CD4-positive, alpha-beta memory T cell (primary cell): ENCODE data around the gene NSG2. TPM values are rescaled to one million over a fixed set of nuclear protein-coding genes. Genes with fewer than 3 reads are reported as not detected.

ENCODE experiments used
- CTCF ChIA-PET: fragments of 350-600 bp; sonication (Branson Sonifier 250); formaldehyde crosslinking; loops from one replicate; lab custom pipeline; 2021; ENCODE audit warnings: inconsistent platforms; ENCODE audit not compliant: partially characterized antibody; lab: Charles Lee
- POLR2A ChIA-PET: fragments of 350-600 bp; sonication (Branson Sonifier 250); formaldehyde crosslinking; loops from one replicate; lab custom pipeline; 2021; ENCODE audit not compliant: partially characterized antibody; lab: Charles Lee
- DNase-seq, 5 donors: peaks; one replicate each; pipeline versions ENCODE4 v3.0.0 to v3.0.0-alpha.2; 2020 to 2022; ENCODE audit warnings: mixed read lengths in 1 of 5
- H3K27ac ChIP-seq: one replicate; pipeline ENCODE4 v1.7.0; 2013; ENCODE audit warnings: low read depth, low read length
- H3K27me3 ChIP-seq: 2 replicates; pipeline ENCODE4 v1.7.0; 2013; ENCODE audit warnings: mild to moderate bottlenecking, low read length, moderate library complexity; ENCODE audit not compliant: insufficient read depth
- H3K36me3 ChIP-seq: 2 replicates; pipeline ENCODE4 v1.7.0; 2013; ENCODE audit warnings: mild to moderate bottlenecking, low read length, moderate library complexity; ENCODE audit not compliant: insufficient read depth
- H3K4me1 ChIP-seq: 2 replicates; pipeline ENCODE4 v1.7.0; 2013; ENCODE audit warnings: mild to moderate bottlenecking, low read length, moderate library complexity; ENCODE audit not compliant: insufficient read depth
- H3K4me3 ChIP-seq, 2 donors: one replicate each; pipeline ENCODE4 v1.7.0; 2013; ENCODE audit warnings: low read length in 2 of 2, mild to moderate bottlenecking in 1 of 2
- H3K9me3 ChIP-seq, 2 donors: one replicate each; pipeline ENCODE4 v1.7.0; 2013; ENCODE audit warnings: low read length in 2 of 2, control low read depth in 1 of 2; ENCODE audit not compliant: control insufficient read depth in 1 of 2
- H3K27ac Mint-ChIP-seq, 7 donors: one replicate each; pipeline ENCODE4 v1.8.0; 2020 to 2021; ENCODE audit warnings: mixed read lengths in 7 of 7, mild to moderate bottlenecking in 6 of 7, inconsistent platforms in 3 of 7, moderate library complexity in 3 of 7
- H3K27me3 Mint-ChIP-seq, 2 donors: one replicate each; pipeline ENCODE4 v1.8.0; 2020 to 2021; ENCODE audit warnings: mixed read lengths in 2 of 2
- H3K36me3 Mint-ChIP-seq, 2 donors: one replicate each; pipeline ENCODE4 v1.8.0; 2020 to 2021; ENCODE audit warnings: mixed read lengths in 2 of 2, inconsistent platforms in 1 of 2, mild to moderate bottlenecking in 1 of 2
- H3K4me1 Mint-ChIP-seq, 4 donors: one replicate each; pipeline ENCODE4 v1.8.0; 2020 to 2021; ENCODE audit warnings: mixed read lengths in 4 of 4, mild to moderate bottlenecking in 1 of 4
- H3K4me3 Mint-ChIP-seq, 8 donors: one replicate each; pipeline ENCODE4 v1.8.0; 2020 to 2021; ENCODE audit warnings: mixed read lengths in 8 of 8, mild to moderate bottlenecking in 7 of 8, moderate library complexity in 6 of 8, inconsistent platforms in 3 of 8
- H3K9me3 Mint-ChIP-seq, 8 donors: one replicate each; pipeline ENCODE4 v1.8.0; 2020 to 2021; ENCODE audit warnings: mixed read lengths in 8 of 8, mild to moderate bottlenecking in 5 of 8, inconsistent platforms in 3 of 8, moderate library complexity in 1 of 8
- intact Hi-C: fragments of 100-400 bp; cut with micrococcal nuclease; formaldehyde crosslinking; loops from one replicate; pipeline ENCODE4 v1.15.1; 2023
- polyA plus RNA-seq, 2 donors: library from polyadenylated mRNA; unstranded; fragments of 300-500 nt; fragmentation: Illumina TruSeq; gene quantifications; one replicate each; pipeline ENCODE4 v1.2.3, GENCODE V29; 2021
- total RNA-seq, 2 experiments: library from RNA; stranded (reverse); gene quantifications; one replicate each; pipeline ENCODE4 v1.2.3, GENCODE V29; 2021

Gene NSG2
- total and polyA plus RNA-seq, 4 experiments from 2014 or later: not detected

- Histone ChIP-seq H3K4me1 (no peaks in the 10 kb centered on the region), H3K27me3 (no peaks in the 10 kb centered on the region), H3K36me3 (no peaks in the 10 kb centered on the region), H3K9me3 (no peaks in the 10 kb centered on the region), H3K27ac (no peak overlapping the region), H3K4me3 (no peak overlapping the region)
- no peak for DNase-seq
- peaks cover 0 to 2% (median 0%) of the 10 kb centered on the region in 8 donors for H3K9me3 Mint-ChIP-seq
- no peak overlapping the region for H3K4me3 Mint-ChIP-seq
- ChIA-PET CTCF (no interaction called here), POLR2A (no interaction called here)
- no peaks in the 10 kb centered on the region for H3K36me3 Mint-ChIP-seq
- intact Hi-C loops: no loop called here
- H3K27me3 Mint-ChIP-seq: peaks cover 3 to 7% of the 10 kb centered on the region in 2 donors
- H3K27ac Mint-ChIP-seq: no peak overlapping the region
- H3K4me1 Mint-ChIP-seq: no peaks in the 10 kb centered on the region
Measured at GRCh38 chr5:174093123-174093522, 47.6 kb downstream of the NSG2 start.

- H3K27ac ChIP-seq: no peak overlapping the region
- Mint-ChIP-seq H3K9me3 (peaks cover 0 to 2% (median 0%) of the 10 kb centered on the region in 8 donors), H3K4me1 (no peaks in the 10 kb centered on the region), H3K27me3 (peaks cover 1 to 4% of the 10 kb centered on the region in 2 donors), H3K4me3 (no peak overlapping the region), H3K27ac (no peak overlapping the region), H3K36me3 (no peaks in the 10 kb centered on the region)
- H3K4me3 ChIP-seq: no peak overlapping the region
- ChIA-PET CTCF (no interaction called here), POLR2A (no interaction called here)
- no peaks in the 10 kb centered on the region for H3K36me3 ChIP-seq
- no peak for DNase-seq
- intact Hi-C loops: no loop called here
- H3K4me1 ChIP-seq: no peaks in the 10 kb centered on the region
- H3K27me3 ChIP-seq: no peaks in the 10 kb centered on the region
- H3K9me3 ChIP-seq: no peaks in the 10 kb centered on the region
Measured at GRCh38 chr5:174094857-174095606, 49.5 kb downstream of the NSG2 start.

GRCh38 chr5:174096619-174097018 is 51.1 kb downstream of the NSG2 start:
- ChIA-PET POLR2A (no interaction called here), CTCF (no interaction called here)
- peaks cover 0 to 2% (median 0%) of the 10 kb centered on the region in 8 donors for H3K9me3 Mint-ChIP-seq
- no peak overlapping the region for H3K27ac Mint-ChIP-seq
- Histone ChIP-seq H3K27me3 (no peaks in the 10 kb centered on the region), H3K36me3 (no peaks in the 10 kb centered on the region), H3K4me3 (no peak overlapping the region), H3K4me1 (no peaks in the 10 kb centered on the region), H3K9me3 (no peaks in the 10 kb centered on the region), H3K27ac (no peak overlapping the region)
- no peaks in the 10 kb centered on the region for H3K36me3 Mint-ChIP-seq
- no peaks in the 10 kb centered on the region for H3K4me1 Mint-ChIP-seq
- intact Hi-C loops: no loop called here
- no peak overlapping the region for H3K4me3 Mint-ChIP-seq
- H3K27me3 Mint-ChIP-seq: peaks cover 0 to 1% of the 10 kb centered on the region in 2 donors
- no peak for DNase-seq

GRCh38 chr5:174097486-174098185 is 52.1 kb downstream of the NSG2 start:
- CTCF ChIA-PET: no interaction called here
- Histone ChIP-seq H3K4me1 (no peaks in the 10 kb centered on the region), H3K27me3 (no peaks in the 10 kb centered on the region), H3K27ac (no peak overlapping the region), H3K4me3 (no peak overlapping the region), H3K9me3 (no peaks in the 10 kb centered on the region), H3K36me3 (no peaks in the 10 kb centered on the region)
- Mint-ChIP-seq H3K4me3 (no peak overlapping the region), H3K9me3 (peaks cover 0 to 4% (median 0%) of the 10 kb centered on the region in 8 donors), H3K4me1 (no peaks in the 10 kb centered on the region), H3K36me3 (no peaks in the 10 kb centered on the region), H3K27me3 (peaks cover 0 to 1% of the 10 kb centered on the region in 2 donors), H3K27ac (no peak overlapping the region)
- POLR2A ChIA-PET: no interaction called here
- DNase-seq: no peak
- intact Hi-C loops: no loop called here

GRCh38 chr5:174098694-174099093 is 53.2 kb downstream of the NSG2 start:
- no peak for DNase-seq
- Histone ChIP-seq H3K4me1 (no peaks in the 10 kb centered on the region), H3K27me3 (no peaks in the 10 kb centered on the region), H3K4me3 (no peak overlapping the region), H3K27ac (no peak overlapping the region), H3K36me3 (no peaks in the 10 kb centered on the region), H3K9me3 (no peaks in the 10 kb centered on the region)
- Mint-ChIP-seq H3K4me3 (no peak overlapping the region), H3K9me3 (peaks cover 0 to 4% (median 0%) of the 10 kb centered on the region in 8 donors), H3K27ac (no peak overlapping the region), H3K27me3 (peaks cover 0 to 1% of the 10 kb centered on the region in 2 donors), H3K36me3 (no peaks in the 10 kb centered on the region), H3K4me1 (no peaks in the 10 kb centered on the region)
- intact Hi-C loops: no loop called here
- POLR2A ChIA-PET: no interaction called here
- CTCF ChIA-PET: no interaction called here

GRCh38 chr5:174100490-174100889 is 55.0 kb downstream of the NSG2 start:
- H3K36me3 Mint-ChIP-seq: no peaks in the 10 kb centered on the region
- no peaks in the 10 kb centered on the region for H3K36me3 ChIP-seq
- ChIA-PET POLR2A (no interaction called here), CTCF (no interaction called here)
- H3K27ac ChIP-seq: no peak overlapping the region
- H3K27me3 Mint-ChIP-seq: peaks cover 0 to 2% of the 10 kb centered on the region in 2 donors
- no peaks in the 10 kb centered on the region for H3K4me1 Mint-ChIP-seq
- DNase-seq: no peak
- H3K4me3 Mint-ChIP-seq: no peak overlapping the region
- intact Hi-C loops: no loop called here
- no peaks in the 10 kb centered on the region for H3K27me3 ChIP-seq
- H3K4me3 ChIP-seq: no peak overlapping the region
- H3K27ac Mint-ChIP-seq: no peak overlapping the region
- no peaks in the 10 kb centered on the region for H3K4me1 ChIP-seq
- H3K9me3 Mint-ChIP-seq: peaks cover 0 to 4% (median 0%) of the 10 kb centered on the region in 8 donors
- H3K9me3 ChIP-seq: no peaks in the 10 kb centered on the region

GRCh38 chr5:174101195-174101730 is 55.8 kb downstream of the NSG2 start:
- intact Hi-C loops: no loop called here
- CTCF ChIA-PET: no interaction called here
- H3K36me3 ChIP-seq: no peaks in the 10 kb centered on the region
- POLR2A ChIA-PET: no interaction called here
- no peak overlapping the region for H3K27ac ChIP-seq
- no peaks in the 10 kb centered on the region for H3K4me1 ChIP-seq
- Mint-ChIP-seq H3K27me3 (peaks cover 0 to 2% of the 10 kb centered on the region in 2 donors), H3K27ac (no peak overlapping the region), H3K4me1 (no peaks in the 10 kb centered on the region), H3K9me3 (peaks cover 0 to 4% (median 0%) of the 10 kb centered on the region in 8 donors), H3K4me3 (no peak overlapping the region), H3K36me3 (no peaks in the 10 kb centered on the region)
- DNase-seq: no peak
- no peaks in the 10 kb centered on the region for H3K27me3 ChIP-seq
- H3K9me3 ChIP-seq: no peaks in the 10 kb centered on the region
- H3K4me3 ChIP-seq: no peak overlapping the region
